Caco-2 (cell line): Measurements from ENCODE around the gene CORO2B. TPM values are rescaled to one million over a fixed set of nuclear protein-coding genes. Genes with fewer than 3 reads are reported as not detected.

ENCODE experiments used
- BruUV-seq: library from RNA; stranded (reverse); fragments of 400-500 nt; replicated peaks from 2 replicates; lab custom pipeline; 2021; lab: Mats Ljungman, UMichigan
- CTCF ChIA-PET: fragments of 300-600 bp; sonication (Branson Sonifier 250); formaldehyde crosslinking; loops from one replicate; lab custom pipeline; 2022; ENCODE audit warnings: antibody characterized with exemption; lab: Charles Lee
- POLR2A ChIA-PET: fragments of 300-600 bp; sonication (Branson Sonifier 250); formaldehyde crosslinking; loops from one replicate; lab custom pipeline; 2022; ENCODE audit warnings: antibody characterized with exemption; lab: Charles Lee
- DNase-seq, 2 experiments: peaks; one replicate each; pipeline versions ENCODE4 v3.0.0 to v3.0.0-alpha.2; 2020 to 2022
- H3K27me3 ChIP-seq: replicated peaks from 2 replicates; pipeline ENCODE4 v1.6.0; 2011; ENCODE audit warnings: low read length; ENCODE audit not compliant: control insufficient read depth, insufficient read depth
- H3K36me3 ChIP-seq: 2 replicates; pipeline ENCODE4 v1.5.1; 2011; ENCODE audit warnings: low read length; ENCODE audit not compliant: control insufficient read depth, insufficient read depth
- H3K4me1 ChIP-seq: fragments of 250-450 bp; sonication (Bioruptor Pico); 2 replicates; pipeline ENCODE4 v1.5.1; 2020; ENCODE audit warnings: mild to moderate bottlenecking
- H3K4me3 ChIP-seq: 2 replicates; pipeline ENCODE4 v1.5.1; 2011; ENCODE audit warnings: low read depth, mild to moderate bottlenecking, control low read depth, low read length
- H3K9me3 ChIP-seq: fragments of 250-450 bp; sonication (Bioruptor Pico); 2 replicates; pipeline ENCODE4 v1.5.1; 2020; ENCODE audit warnings: mild to moderate bottlenecking, moderate library complexity
- H3K27ac Mint-ChIP-seq: one replicate; pipeline ENCODE4 v1.8.0; 2022; ENCODE audit warnings: mixed read lengths; ENCODE audit not compliant: unreplicated experiment
- H3K27me3 Mint-ChIP-seq: one replicate; pipeline ENCODE4 v1.8.0; 2022; ENCODE audit warnings: mixed read lengths; ENCODE audit not compliant: insufficient read depth, unreplicated experiment
- H3K36me3 Mint-ChIP-seq: one replicate; pipeline ENCODE4 v1.8.0; 2022; ENCODE audit warnings: mild to moderate bottlenecking, mixed read lengths; ENCODE audit not compliant: insufficient read depth, unreplicated experiment
- H3K4me1 Mint-ChIP-seq: one replicate; pipeline ENCODE4 v1.8.0; 2022; ENCODE audit warnings: low read depth, mixed read lengths; ENCODE audit not compliant: unreplicated experiment
- H3K4me3 Mint-ChIP-seq: one replicate; pipeline ENCODE4 v1.8.0; 2022; ENCODE audit warnings: mild to moderate bottlenecking, moderate library complexity, mixed read lengths; ENCODE audit not compliant: unreplicated experiment
- H3K9me3 Mint-ChIP-seq: one replicate; pipeline ENCODE4 v1.8.0; 2022; ENCODE audit warnings: mixed read lengths; ENCODE audit not compliant: unreplicated experiment
- CTCF ChIP-seq, 2 experiments: fragments of 200-600 bp in 1 of 2; IDR thresholded peaks; 1 replicate in 1 of 2; 2 replicates in 1 of 2; pipeline versions ENCODE4 v1.5.1 to v1.8.0; 2011 to 2022; ENCODE audit warnings: antibody characterized with exemption in 1 of 2, control low read depth in 1 of 2, inconsistent platforms in 1 of 2, low read depth in 1 of 2, low read length in 1 of 2, mild to moderate bottlenecking in 1 of 2, moderate library complexity in 1 of 2; ENCODE audit not compliant: insufficient read depth in 1 of 2, severe bottlenecking in 1 of 2, unreplicated experiment in 1 of 2
- intact Hi-C: fragments of 100-400 bp; cut with micrococcal nuclease; formaldehyde crosslinking; loops from one replicate; pipeline ENCODE4 v1.10.0; 2022; ENCODE audit not compliant: unreplicated experiment
- total RNA-seq: library from RNA; stranded (reverse); gene quantifications from 2 replicates; pipeline ENCODE4 v1.2.3, GENCODE V29; 2022

CORO2B gene
- total RNA-seq, 1 experiment from 2014 or later = 0.25 TPM

GRCh38 chr15:68559345-68560310 is 19.2 kb upstream of the CORO2B start:
- Histone ChIP-seq H3K4me1 (no peaks in the 10 kb centered on the region), H3K27me3 (no peaks in the 10 kb centered on the region), H3K4me3 (no peak overlapping the region), H3K9me3 (no peaks in the 10 kb centered on the region), H3K36me3 (no peaks in the 10 kb centered on the region)
- H3K27me3 Mint-ChIP-seq = peaks cover 13% of the 10 kb centered on the region
- intact Hi-C loops = loop anchor here (2.0 kb wide), 1 partner anchor 365 kb away; no protein-coding TSS in a partner anchor
- H3K27ac Mint-ChIP-seq = no peak overlapping the region
- CTCF ChIA-PET = interaction anchor here (0.6 to 3.3 kb wide), 15 partner anchors 9 to 365 kb away, joined by 3 to 72 read pairs (median 3); no protein-coding TSS in a partner anchor
- POLR2A ChIA-PET = no interaction called here
- TF ChIP-seq CTCF (IDR thresholded peaks at IDR 0.05; ENCODE audit: insufficient read depth in 1 of 2, low read depth in 1 of 2, low read length in 1 of 2, severe bottlenecking in 1 of 2, unreplicated experiment in 1 of 2) = peak; percentile 88 to 90
- no peaks in the 10 kb centered on the region for H3K4me1 Mint-ChIP-seq
- no TSS peak for BruUV-seq
- peak overlapping the region; percentile 61 for H3K4me3 Mint-ChIP-seq
- DNase-seq = peak; percentile 66 to 84
- no peaks in the 10 kb centered on the region for H3K36me3 Mint-ChIP-seq
- no peaks in the 10 kb centered on the region for H3K9me3 Mint-ChIP-seq

- Histone ChIP-seq H3K4me3 (no peak overlapping the region), H3K4me1 (no peaks in the 10 kb centered on the region), H3K9me3 (no peaks in the 10 kb centered on the region), H3K27me3 (no peaks in the 10 kb centered on the region), H3K36me3 (no peaks in the 10 kb centered on the region)
- intact Hi-C loops = no loop called here
- POLR2A ChIA-PET = no interaction called here
- H3K9me3 Mint-ChIP-seq = no peaks in the 10 kb centered on the region
- TF ChIP-seq CTCF (IDR thresholded peaks at IDR 0.05; ENCODE audit: insufficient read depth in 1 of 2, low read depth in 1 of 2, low read length in 1 of 2, severe bottlenecking in 1 of 2, unreplicated experiment in 1 of 2) = no peak
- peak in 1 of 2 experiments; percentile 26 for DNase-seq
- no peak overlapping the region for H3K27ac Mint-ChIP-seq
- peaks cover 13% of the 10 kb centered on the region for H3K27me3 Mint-ChIP-seq
- CTCF ChIA-PET = interaction anchor here (0.7 to 3.3 kb wide), 7 partner anchors 32 to 364 kb away, joined by 3 to 72 read pairs (median 7); no protein-coding TSS in a partner anchor
- peak overlapping the region; percentile 61 for H3K4me3 Mint-ChIP-seq
- H3K36me3 Mint-ChIP-seq = no peaks in the 10 kb centered on the region
- no peaks in the 10 kb centered on the region for H3K4me1 Mint-ChIP-seq
- no TSS peak for BruUV-seq
Observed at GRCh38 chr15:68560501-68561113, 18.2 kb upstream of the CORO2B start.
